ES-I3 (cell line): ENCODE measurements around the gene RNF114.

ENCODE experiments used
- H3K36me3 ChIP-seq: 2 replicates; pipeline ENCODE4 v1.6.1; 2013; ENCODE audit warnings: mild to moderate bottlenecking, low read length, control low read depth, moderate library complexity; ENCODE audit not compliant: insufficient read depth
- H3K4me1 ChIP-seq: 2 replicates; pipeline ENCODE4 v1.6.1; 2013; ENCODE audit warnings: mild to moderate bottlenecking, control low read depth, low read length; ENCODE audit not compliant: insufficient read depth
- H3K9ac ChIP-seq: 2 replicates; pipeline ENCODE4 v1.6.1; 2013; ENCODE audit warnings: low read depth, mild to moderate bottlenecking, low read length, moderate library complexity
- H3K9me3 ChIP-seq: 2 replicates; pipeline ENCODE4 v1.6.1; 2013; ENCODE audit warnings: mild to moderate bottlenecking, low read length, moderate library complexity; ENCODE audit not compliant: control insufficient read depth, insufficient read depth

RNF114 gene

GRCh38 chr20:49928411-49929141, 7.6 kb upstream of the RNF114 start:
- Histone ChIP-seq H3K9me3 (no peaks in the 10 kb centered on the region), H3K36me3 (no peaks in the 10 kb centered on the region), H3K9ac (no peak overlapping the region), H3K4me1 (no peaks in the 10 kb centered on the region)

DNA sequence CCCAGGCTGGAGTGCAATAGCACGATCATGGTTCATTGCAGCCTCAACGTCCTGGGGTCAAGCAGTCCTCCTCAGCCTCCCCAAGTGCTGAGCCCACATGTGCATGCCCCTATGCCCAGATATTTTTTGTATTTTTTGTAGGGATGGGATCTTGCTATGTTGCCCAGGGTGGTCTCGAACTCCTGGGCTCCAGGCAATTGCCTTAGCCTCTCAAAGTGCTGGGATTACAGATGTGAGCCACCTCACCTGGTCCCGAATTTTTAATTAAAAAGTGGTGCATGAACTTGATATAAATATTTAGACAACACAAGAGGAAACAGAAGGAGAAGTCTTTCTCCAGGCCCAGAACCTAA, 7.1 kb upstream of the RNF114 start:
- no peaks in the 10 kb centered on the region for H3K9me3 ChIP-seq
- no peak overlapping the region for H3K9ac ChIP-seq
- H3K4me1 ChIP-seq = no peaks in the 10 kb centered on the region
- H3K36me3 ChIP-seq = no peaks in the 10 kb centered on the region

DNA sequence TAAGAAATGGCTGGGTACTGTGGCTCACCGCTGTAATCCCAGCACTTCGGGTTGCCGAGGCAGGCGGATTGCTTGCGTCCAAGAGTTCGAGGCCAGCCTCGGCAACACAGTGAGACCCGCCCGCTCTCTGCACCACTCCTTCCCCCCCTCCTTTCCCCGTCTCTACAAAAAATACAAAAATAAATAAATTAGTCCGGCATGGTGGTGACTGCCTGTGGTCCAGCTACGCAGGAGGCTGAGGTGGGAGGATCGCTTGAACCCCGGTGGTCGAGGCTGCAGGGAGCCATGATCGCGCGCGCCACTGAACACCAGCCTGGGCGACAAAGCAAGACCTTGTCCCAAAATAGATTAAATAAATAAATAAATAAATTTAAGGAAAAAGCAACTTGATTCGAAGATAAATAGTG, 448 bp upstream of the RNF114 start:
- Histone ChIP-seq H3K4me1 (peaks cover 9% of the 10 kb centered on the region), H3K9me3 (no peaks in the 10 kb centered on the region), H3K36me3 (peaks cover 4% of the 10 kb centered on the region), H3K9ac (peak overlapping the region; percentile 52; the same call in 1 of the 2 replicates)

- Histone ChIP-seq H3K4me1 (peaks cover 9% of the 10 kb centered on the region), H3K9me3 (no peaks in the 10 kb centered on the region), H3K9ac (peak overlapping the region; percentile 76), H3K36me3 (peaks cover 4% of the 10 kb centered on the region)
Measured at GRCh38 chr20:49937027-49937929, 1.1 kb downstream of the RNF114 start.

DNA sequence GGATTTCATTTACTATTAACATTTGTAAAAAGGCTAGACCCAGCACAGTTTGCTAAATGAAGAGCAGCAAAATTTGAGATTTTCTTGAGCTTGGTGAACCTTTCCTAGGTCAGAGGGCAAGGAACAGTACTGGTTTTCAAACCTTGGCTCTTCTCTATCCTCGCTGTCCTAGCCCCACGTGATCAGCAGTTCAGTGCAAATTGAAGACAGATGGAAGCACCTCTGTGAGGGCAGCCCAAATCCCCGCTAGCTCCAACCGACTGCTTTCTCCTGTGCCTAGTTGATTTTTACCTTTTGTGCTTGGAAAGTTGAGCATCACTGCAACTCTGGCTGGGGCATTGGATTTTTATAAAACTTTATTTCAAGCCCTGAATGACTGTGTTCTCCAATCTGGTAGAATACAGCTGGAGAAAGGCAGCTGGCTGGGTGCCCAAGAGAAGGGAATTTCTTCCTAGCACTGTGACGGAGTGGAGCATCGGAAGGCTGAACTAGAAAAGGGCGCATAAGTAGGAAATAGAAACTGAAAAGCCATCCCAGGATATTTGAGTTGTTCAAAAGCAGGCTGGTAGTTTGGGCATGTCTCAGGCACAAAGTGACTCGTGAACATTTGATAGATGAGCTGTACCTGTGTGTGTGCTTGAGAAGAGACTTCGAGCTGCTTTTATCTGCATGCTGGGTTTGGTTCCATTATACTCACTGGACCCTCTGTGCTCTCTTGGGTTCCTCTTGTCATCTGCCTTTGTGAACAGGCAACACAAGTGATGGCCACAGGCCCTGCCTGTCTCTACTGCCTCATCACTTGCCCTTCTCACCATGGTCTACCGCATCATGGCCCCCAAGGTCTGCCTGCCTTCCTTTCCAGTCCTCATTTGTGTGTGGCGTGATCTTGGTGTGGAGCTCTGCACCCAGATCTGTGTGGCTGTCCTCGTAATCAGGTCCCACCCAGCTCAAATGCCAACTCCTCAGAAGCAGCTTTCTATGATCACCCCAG, 2.3 kb downstream of the RNF114 start:
- H3K36me3 ChIP-seq = peaks cover 12% of the 10 kb centered on the region
- peak overlapping the region; percentile 76; the same call in 1 of the 2 replicates for H3K9ac ChIP-seq
- H3K9me3 ChIP-seq = no peaks in the 10 kb centered on the region
- H3K4me1 ChIP-seq = peaks cover 9% of the 10 kb centered on the region

DNA sequence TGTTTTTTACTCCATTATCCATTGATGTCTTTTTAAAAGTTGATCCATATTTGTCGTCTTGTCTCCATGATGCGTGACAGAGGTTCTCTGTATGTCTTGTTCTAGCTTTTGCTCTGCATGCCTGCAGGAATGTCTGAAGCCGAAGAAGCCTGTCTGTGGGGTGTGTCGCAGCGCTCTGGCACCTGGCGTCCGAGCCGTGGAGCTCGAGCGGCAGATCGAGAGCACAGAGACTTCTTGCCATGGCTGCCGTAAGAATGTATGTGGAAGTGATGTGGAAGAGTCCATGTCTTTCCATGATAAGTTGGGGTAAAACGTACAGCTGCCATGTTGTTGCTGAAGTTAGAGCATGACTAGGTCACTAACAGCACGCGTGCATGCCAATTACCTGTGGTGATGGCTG, 5.3 kb downstream of the RNF114 start:
- peaks cover 9% of the 10 kb centered on the region for H3K4me1 ChIP-seq
- H3K9me3 ChIP-seq = no peaks in the 10 kb centered on the region
- peaks cover 21% of the 10 kb centered on the region for H3K36me3 ChIP-seq
- no peak overlapping the region for H3K9ac ChIP-seq

DNA sequence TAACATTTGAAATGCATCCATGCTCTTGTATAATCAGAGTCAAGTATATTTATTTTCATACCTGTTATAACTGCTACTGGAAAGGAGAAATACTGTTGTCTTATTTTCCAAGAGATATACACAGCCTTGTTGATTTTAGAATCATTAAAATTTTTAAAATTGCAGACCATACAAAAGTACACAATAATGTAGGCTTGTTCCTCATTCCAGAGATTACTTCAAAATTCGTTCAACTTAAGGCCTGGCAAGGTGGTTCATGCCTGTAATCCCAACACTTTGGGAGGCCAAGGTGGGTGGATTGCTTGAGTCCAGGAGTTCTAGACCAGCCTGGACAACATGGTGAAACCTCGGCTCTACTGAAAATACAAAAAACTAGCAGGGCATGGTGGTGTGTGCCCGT, 6.1 kb downstream of the RNF114 start:
- Histone ChIP-seq H3K4me1 (peaks cover 9% of the 10 kb centered on the region), H3K9ac (no peak overlapping the region), H3K36me3 (peaks cover 24% of the 10 kb centered on the region), H3K9me3 (no peaks in the 10 kb centered on the region)

GRCh38 chr20:49942942-49943341, 6.7 kb downstream of the RNF114 start:
- H3K4me1 ChIP-seq = peaks cover 6% of the 10 kb centered on the region
- H3K9ac ChIP-seq = no peak overlapping the region
- no peaks in the 10 kb centered on the region for H3K9me3 ChIP-seq
- H3K36me3 ChIP-seq = peaks cover 24% of the 10 kb centered on the region

- H3K9ac ChIP-seq = no peak overlapping the region
- H3K4me1 ChIP-seq = no peaks in the 10 kb centered on the region
- peaks cover 26% of the 10 kb centered on the region for H3K36me3 ChIP-seq
- H3K9me3 ChIP-seq = no peaks in the 10 kb centered on the region
Measured at GRCh38 chr20:49945306-49945700, 9.1 kb downstream of the RNF114 start.

DNA sequence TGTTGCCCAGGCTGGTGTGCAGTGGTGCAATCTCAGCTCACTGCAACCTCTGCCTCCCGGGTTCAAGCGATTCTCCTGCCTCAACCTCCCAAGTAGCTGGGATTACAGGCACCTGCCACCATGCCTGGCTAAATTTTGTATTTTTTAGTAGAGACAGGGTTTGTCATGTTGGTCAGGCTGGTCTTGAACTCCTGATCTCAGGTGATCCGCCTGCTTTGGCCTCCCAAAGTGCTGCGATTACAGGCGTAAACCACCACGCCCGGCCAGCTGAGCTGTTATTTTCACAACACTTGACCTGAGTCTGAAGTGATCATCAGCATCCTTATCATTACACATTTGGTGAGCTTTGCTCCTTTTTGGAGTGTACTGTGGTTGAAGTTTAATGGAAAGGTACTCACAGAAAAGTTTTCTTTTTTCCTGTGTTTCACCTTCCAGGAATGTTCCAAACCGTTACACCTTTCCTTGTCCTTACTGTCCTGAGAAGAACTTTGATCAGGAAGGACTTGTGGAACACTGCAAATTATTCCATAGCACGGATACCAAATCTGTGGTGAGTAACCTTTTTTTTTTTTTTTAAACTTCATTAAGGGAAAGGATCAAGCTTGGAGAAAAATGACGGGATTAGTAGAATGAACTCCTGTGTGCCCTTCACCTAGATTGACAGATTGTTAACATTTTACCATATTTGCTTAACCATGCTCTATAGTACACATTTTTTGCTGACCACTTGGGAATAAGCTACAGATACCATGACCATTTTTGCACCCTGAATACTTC, 9.7 kb downstream of the RNF114 start:
- Histone ChIP-seq H3K36me3 (peaks cover 31% of the 10 kb centered on the region), H3K9ac (no peak overlapping the region), H3K9me3 (no peaks in the 10 kb centered on the region), H3K4me1 (no peaks in the 10 kb centered on the region)

DNA sequence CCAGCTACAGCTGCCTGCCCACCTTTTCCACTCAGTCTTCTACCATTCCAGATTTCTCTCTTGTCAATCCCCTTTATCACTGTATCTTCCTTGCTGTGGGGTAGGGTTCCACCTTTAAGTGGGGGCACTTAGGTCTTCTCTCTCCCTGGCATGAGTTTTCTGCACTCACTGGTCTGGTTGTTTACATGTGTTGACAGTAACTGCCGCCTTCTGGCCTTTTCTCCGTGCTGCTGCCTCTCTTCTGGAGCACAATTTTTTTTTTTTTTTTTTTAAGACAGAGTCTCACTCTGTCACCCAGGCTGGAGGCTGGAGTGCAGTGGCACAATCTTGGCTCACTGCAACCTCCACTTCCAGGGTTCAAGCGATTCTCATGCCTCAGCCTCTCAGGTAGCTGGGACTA, 12.0 kb downstream of the RNF114 start:
- Histone ChIP-seq H3K9me3 (no peaks in the 10 kb centered on the region), H3K9ac (no peak overlapping the region), H3K4me1 (no peaks in the 10 kb centered on the region), H3K36me3 (peaks cover 43% of the 10 kb centered on the region)

- peaks cover 48% of the 10 kb centered on the region for H3K36me3 ChIP-seq
- no peaks in the 10 kb centered on the region for H3K4me1 ChIP-seq
- no peak overlapping the region for H3K9ac ChIP-seq
- H3K9me3 ChIP-seq = no peaks in the 10 kb centered on the region
Measured at GRCh38 chr20:49948809-49949507, 12.8 kb downstream of the RNF114 start.

- Histone ChIP-seq H3K9me3 (no peaks in the 10 kb centered on the region), H3K4me1 (no peaks in the 10 kb centered on the region), H3K36me3 (peaks cover 45% of the 10 kb centered on the region), H3K9ac (no peak overlapping the region)
Measured at GRCh38 chr20:49951151-49951550, 15.0 kb downstream of the RNF114 start.
